Left renal pelvis (tissue), 4 donors: ENCODE results near the gene PTMS. TPM values are rescaled to one million over a fixed set of nuclear protein-coding genes. Genes with fewer than 3 reads are reported as not detected.

ENCODE experiments used
- DNase-seq, 4 donors: peaks; one replicate each; pipeline ENCODE4 v3.0.0-alpha.2; 2013; ENCODE audit warnings: low read depth in 4 of 4, low spot score in 3 of 4
- polyA plus RNA-seq, 4 donors: library from polyadenylated mRNA; unstranded; fragments of 120-200 nt; gene quantifications; one replicate each; pipeline ENCODE4 v1.2.1, GENCODE V29; 2013; ENCODE audit not compliant: insufficient read length in 4 of 4

PTMS gene
- polyA plus RNA-seq, 4 donors: 503 to 684 (median 585) TPM

DNA sequence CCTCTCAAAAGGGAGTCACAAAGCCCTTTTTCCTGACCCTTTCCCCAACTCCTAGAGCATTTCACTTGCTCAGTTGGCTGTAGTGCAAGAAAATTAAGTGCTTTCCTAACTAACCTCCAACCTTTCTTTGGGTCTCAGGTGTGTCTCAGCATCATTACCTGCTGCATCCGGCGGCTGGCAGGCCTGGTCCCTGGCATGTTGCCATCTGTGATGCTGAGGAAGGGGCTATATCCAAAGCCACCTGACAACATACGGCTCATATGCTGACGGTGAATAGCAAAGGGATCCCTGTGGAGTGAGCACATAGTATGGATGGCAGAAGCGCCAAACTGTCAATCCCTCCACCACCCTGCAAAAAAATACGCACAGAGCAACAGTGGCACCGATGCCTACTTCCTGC, 14.4 kb upstream of the PTMS start:
- no peak for DNase-seq

GRCh38 chr12:6752167-6752920, 13.8 kb upstream of the PTMS start:
- DNase-seq: no peak

DNA sequence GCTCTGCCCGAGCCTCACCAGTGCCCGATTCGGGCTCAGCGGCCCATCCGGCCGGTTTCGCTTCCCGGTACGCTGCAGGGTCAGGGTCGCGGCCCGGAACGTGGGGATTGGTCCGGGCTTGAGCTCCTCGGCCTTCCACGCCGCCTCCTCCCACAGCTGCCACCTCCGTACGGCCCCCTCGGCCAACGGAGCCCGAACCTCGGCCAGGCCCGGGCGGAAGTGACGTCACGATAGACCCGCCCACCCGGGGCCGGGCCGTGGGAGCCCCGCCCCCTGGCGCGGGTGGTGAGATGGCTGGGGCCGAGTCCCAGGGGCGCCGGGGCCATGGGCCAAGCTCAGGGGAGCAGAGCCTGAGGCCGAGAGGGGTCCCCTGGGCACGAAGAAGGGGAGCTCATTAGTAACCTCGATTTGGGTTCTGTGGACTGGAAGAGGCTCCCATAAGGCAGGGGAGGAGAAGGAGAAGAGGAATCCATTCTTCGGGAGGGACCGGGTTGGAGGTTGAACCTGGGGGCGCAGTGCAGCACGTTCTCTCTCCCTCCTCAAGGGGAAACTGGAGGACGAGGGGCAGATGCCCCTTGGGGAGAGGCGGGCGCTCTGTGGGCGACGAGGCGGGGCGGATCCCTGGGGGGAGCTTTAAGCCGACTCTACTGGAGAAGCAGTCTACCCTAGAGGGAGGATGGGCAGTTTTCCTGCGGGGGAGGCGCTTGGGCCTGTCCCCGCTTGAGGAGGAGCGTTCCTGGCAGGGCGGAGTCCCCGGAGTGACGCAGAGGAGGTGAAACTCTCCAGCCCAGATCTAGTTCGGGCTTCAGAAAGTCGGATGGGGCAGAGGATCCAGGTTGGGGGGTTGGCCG, 13.0 kb upstream of the PTMS start, which contains the start of gene MLF2:
MLF2 (minus strand) TSS at position 221 of the 851 bp plus-strand sequence. CDS start 807 bp downstream, outside the sequence.
- peak; percentile 95 to 97 (median 96) for DNase-seq

- DNase-seq: no peak
Measured at GRCh38 chr12:6753772-6754356, 12.3 kb upstream of the PTMS start.

DNA sequence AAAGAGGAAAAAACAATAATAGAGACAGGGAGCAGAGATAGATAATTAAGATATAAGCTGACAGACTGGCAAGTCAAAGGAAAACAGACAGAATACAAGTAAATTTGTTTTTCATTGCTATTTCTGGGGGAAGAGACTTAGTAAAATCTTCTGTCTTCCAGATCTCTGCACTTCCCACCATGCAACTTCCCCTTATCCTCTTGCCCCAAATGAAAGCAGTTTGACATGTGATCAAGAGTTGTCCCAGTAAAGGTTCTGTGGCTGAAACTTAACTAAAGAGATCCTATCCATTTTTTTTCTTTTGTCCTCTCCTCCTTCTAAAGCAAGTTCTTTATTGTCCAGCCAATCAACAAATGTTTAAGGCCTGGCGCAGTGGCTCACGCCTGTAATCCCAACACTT, 11.8 kb upstream of the PTMS start:
- DNase-seq: no peak

DNA sequence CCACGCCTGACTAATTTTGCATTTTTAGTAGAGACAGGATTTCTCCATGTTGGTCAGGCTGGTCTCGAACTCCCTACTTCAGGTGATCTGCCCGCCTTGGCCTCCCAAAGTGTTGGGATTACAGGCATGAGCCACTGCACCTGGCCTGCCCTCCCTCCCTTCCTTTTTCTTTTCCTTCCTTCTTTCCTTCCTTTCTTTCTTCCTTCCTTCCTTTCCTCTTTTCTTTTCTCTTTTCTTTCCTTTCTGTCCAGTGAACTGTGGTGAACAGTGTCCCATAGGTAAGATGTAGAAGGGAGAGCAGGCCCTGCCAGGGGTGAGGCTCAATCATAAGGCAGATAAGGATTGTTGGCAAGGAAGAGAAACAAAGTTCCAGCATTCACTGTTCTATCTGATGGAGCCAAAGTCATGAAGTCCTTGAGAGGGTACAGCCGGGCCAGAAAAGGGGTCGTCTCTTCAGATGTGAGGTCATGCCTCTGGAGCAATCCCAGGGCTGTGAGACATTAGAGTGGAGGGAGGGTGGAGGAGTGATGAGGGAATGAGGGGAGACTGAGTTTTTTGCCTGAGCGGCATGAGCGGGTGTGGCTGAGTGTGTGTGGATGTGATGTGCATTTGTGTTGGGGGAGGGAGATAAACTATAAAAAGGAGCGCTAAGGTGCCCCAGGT, 9.0 kb upstream of the PTMS start:
- no peak for DNase-seq

GRCh38 chr12:6758506-6759095, 7.6 kb upstream of the PTMS start:
- DNase-seq: no peak

DNA sequence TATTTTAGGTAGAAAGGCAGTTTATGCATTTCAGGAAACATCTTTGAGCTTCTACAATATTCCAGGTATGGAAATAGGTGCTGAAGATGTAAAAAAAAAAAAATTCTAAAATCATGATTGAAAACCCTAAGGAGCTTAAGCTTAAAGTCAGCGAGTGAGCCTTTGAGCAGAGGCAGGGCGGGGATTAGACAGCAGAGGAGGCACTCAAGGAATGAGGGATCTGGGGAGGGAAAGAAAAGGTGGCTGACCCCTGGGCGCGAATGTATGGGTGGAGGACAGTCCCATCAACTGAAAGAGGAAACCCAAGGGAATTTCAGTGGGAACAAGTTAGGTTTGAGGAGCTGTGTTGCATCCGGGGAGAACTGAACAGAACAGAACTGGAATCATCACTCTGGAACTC, 6.4 kb upstream of the PTMS start:
- no peak for DNase-seq

GRCh38 chr12:6763380-6763779, 2.8 kb upstream of the PTMS start:
- DNase-seq: no peak

GRCh38 chr12:6764011-6764828, 1.9 kb upstream of the PTMS start:
- DNase-seq: peak; percentile 93 to 98 (median 96)

DNA sequence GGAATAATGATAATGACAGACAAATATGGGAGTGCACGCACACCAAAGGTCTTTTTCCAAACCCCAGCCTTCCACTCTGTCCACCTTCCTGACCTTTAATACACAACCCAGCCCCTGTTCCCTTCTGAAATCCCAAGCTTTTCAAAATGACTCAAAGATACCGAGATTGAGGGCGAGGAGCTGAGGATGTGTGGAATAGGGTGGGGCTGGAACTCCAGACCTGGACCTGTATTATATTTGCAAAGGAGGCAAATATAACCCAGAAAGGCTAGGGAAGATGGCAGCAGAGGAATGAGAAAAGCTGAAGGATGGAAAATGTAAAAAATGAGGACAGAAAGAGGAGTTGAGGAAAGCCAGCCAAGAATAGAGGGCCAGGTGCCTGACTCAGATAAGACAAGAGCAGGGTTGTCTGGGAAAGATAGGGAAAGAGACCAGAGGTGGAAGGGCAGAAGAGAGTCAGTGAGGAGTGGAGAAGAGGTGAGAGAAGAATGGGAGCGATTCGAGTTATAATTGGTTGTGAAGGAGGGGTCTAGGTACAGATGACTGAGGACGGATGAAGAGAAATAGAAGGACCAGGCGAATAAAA, 1.0 kb upstream of the PTMS start:
- DNase-seq: no peak

GRCh38 chr12:6766651-6767349, 637 bp downstream of the PTMS start:
- DNase-seq: peak in 1 of 4 donors; percentile 39

DNA sequence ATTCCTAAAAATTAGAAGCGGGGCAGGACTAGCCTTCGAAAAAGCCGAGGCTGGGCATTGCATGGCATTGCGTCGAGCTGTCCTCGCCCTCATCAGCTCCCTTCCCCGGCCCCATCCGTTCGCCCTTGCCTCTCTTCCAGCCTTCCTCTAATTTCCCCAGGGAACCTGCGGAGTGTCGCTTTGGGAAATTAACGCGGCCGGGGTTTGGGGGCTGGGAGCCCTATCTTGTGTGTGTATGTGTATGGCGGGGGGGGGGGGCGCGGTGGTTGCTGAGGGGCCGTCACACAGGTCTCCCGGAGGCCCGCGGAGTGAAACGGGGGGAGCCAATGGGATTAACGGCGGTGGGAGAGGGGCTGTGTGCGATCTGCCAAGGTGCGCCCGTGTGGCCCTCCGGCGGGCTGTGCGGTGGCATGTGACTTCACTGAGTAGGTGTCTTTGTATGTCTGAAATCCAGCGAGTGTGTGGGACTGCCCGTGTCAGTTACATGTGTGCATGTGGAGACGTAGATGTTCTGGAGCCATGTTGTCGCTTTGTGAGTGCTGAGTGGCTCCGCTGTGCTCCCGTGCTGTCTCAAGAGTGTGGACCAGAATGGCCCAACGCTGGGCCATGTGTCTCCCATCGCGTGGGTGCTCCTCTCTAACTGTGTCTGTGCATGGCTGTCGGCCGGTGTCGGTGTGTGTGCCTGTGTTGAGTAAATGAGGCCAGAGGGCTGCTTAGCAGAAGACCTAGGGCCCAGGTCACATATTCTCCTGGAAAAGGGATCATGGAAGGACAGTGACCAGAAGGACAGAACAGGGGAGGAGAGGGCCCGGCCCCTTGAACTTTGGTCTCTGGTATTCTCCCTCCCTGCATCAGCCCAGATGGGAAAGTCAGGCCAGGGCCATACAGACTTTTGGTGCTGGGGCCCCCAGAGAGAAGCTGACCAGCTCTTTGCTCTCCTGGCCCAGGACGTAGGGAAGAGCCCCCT, 1.5 kb downstream of the PTMS start:
- DNase-seq: no peak

GRCh38 chr12:6768437-6768914, 2.3 kb downstream of the PTMS start:
- no peak for DNase-seq

GRCh38 chr12:6768990-6769389, 2.8 kb downstream of the PTMS start:
- DNase-seq: no peak

GRCh38 chr12:6769666-6770065, 3.5 kb downstream of the PTMS start:
- no peak for DNase-seq

- DNase-seq: no peak
Measured at GRCh38 chr12:6770094-6770493, 3.9 kb downstream of the PTMS start.
